BE2C (cell line): ENCODE results near the gene CDC37.
"Not testable (repeated sequence)": the region's sequence is repeated elsewhere in the genome, so short reads cannot be mapped to it uniquely, and the experiment has no call there.

ENCODE experiments used
- DNase-seq: peaks from one replicate; pipeline ENCODE4 v3.0.0-alpha.2; 2020
- H3K27me3 ChIP-seq: fragments of 250-450 bp; sonication (Bioruptor Pico); 2 replicates; pipeline ENCODE4 v1.5.1; 2020; ENCODE audit warnings: mild to moderate bottlenecking
- H3K36me3 ChIP-seq: fragments of 250-450 bp; sonication (Bioruptor Pico); 2 replicates; pipeline ENCODE4 v1.5.1; 2020; ENCODE audit warnings: mild to moderate bottlenecking
- H3K4me1 ChIP-seq: fragments of 250-450 bp; sonication (Bioruptor Pico); 2 replicates; pipeline ENCODE4 v1.5.1; 2020
- H3K4me3 ChIP-seq: 2 replicates; pipeline ENCODE4 v1.5.1; 2011; ENCODE audit warnings: low read depth, low read length
- H3K9me3 ChIP-seq: fragments of 250-450 bp; sonication (Bioruptor Pico); 2 replicates; pipeline ENCODE4 v1.5.1; 2020
- TF ChIP-seq, protein P1 (sequence below): IDR thresholded peaks from 2 replicates; pipeline ENCODE4 v1.5.1; 2012; ENCODE audit warnings: mild to moderate bottlenecking, low read depth, low read length

CDC37 gene

DNA sequence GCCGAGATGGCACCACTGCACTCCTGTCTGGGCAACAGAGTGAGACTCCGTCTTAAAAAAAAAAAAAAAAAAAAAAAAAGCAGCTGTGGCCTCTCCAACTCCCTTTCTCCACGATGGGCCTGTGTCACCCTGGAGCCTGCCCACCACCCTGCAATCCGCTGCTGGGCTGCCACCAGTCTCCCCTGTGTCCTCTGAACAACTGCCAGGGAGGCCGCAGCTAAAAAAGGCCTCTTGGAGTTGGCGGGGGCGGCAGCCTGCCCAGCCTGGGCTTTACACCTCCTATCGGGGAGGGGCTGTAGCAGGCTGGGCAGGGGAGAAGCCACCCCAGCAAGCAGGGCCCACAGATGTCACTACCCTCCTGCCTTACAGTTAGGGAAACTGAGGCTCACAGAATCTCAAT is 3.5 kb downstream of the CDC37 start:
- Histone ChIP-seq H3K4me1 (no peaks in the 10 kb centered on the region), H3K36me3 (peaks cover 24% of the 10 kb centered on the region), H3K27me3 (no peaks in the 10 kb centered on the region), H3K9me3 (no peaks in the 10 kb centered on the region), H3K4me3 (no peak overlapping the region)
- TF ChIP-seq, protein P1, sequence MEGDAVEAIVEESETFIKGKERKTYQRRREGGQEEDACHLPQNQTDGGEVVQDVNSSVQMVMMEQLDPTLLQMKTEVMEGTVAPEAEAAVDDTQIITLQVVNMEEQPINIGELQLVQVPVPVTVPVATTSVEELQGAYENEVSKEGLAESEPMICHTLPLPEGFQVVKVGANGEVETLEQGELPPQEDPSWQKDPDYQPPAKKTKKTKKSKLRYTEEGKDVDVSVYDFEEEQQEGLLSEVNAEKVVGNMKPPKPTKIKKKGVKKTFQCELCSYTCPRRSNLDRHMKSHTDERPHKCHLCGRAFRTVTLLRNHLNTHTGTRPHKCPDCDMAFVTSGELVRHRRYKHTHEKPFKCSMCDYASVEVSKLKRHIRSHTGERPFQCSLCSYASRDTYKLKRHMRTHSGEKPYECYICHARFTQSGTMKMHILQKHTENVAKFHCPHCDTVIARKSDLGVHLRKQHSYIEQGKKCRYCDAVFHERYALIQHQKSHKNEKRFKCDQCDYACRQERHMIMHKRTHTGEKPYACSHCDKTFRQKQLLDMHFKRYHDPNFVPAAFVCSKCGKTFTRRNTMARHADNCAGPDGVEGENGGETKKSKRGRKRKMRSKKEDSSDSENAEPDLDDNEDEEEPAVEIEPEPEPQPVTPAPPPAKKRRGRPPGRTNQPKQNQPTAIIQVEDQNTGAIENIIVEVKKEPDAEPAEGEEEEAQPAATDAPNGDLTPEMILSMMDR, result no peak
- DNase-seq, result no peak

DNA sequence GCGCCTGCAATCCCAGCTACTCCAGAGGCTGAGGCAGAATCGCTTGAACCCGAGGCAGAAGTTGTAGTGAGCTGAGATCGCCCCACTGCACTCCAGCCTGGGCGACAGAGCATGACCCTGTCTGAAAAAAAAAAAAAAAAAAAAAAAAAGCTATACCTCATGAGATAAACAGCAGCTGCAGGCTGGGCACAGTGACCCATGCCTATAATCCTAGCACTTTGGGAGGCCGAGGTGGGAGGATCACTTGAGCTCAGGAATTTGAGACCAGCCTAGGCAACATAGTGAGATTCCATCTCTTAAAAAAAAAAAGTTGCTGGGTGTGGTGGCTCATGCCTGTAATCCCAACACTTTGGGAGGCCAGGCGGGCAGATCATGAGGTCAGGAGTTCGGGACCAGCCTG is 4.0 kb downstream of the CDC37 start:
- H3K36me3 ChIP-seq, result peaks cover 29% of the 10 kb centered on the region
- H3K4me3 ChIP-seq, result not testable (repeated sequence)

DNA sequence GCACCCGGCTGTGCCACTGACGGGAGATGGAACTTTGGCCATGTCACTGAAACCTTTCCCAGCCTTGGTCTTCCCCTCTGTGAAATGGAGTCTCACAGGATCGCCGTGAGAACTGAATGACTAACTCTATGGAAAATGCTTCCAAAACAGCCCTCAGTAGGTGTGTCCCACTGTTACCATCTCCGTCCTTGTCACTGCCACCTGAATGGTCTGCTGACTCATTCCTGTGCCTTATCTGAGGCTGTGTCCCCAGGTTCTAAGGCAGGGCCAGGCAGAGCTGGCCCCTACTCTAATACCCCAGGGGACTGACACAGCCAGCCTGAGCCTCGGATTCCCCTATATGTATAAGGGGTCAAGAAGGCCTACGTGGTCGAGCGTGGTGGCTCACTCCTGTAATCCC is 4.5 kb downstream of the CDC37 start:
- H3K36me3 ChIP-seq, result peaks cover 35% of the 10 kb centered on the region
- H3K9me3 ChIP-seq, result no peaks in the 10 kb centered on the region
- no peaks in the 10 kb centered on the region for H3K27me3 ChIP-seq
- TF ChIP-seq, protein P1, result no peak
- no peak for DNase-seq
- no peak overlapping the region for H3K4me3 ChIP-seq
- no peaks in the 10 kb centered on the region for H3K4me1 ChIP-seq

More for the DNA sequence above, 4.0 kb downstream of the CDC37 start:
- not testable (repeated sequence) for H3K4me1 ChIP-seq, H3K9me3 ChIP-seq, DNase-seq, H3K27me3 ChIP-seq

DNA sequence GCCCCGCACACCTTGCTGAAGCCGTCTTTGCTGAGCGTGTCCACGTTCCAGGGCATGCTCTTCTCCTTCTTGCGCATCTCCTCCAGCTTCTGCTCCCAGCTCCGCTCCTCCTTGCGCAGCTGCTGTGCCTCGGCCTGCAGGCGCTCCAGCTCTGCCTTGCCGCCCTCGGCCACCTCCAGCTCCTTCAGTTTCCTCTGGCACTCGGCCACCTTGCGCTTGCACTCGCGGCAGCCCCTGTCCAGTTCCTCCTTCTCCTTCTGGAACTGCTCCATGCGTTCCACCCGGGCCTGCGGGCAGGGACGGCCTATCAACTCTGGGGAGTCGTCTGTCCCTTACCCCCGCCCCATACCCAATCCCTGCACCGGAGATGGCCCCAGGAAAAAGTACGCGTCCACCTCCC is 7.4 kb downstream of the CDC37 start:
- H3K36me3 ChIP-seq, result peaks cover 56% of the 10 kb centered on the region

DNA sequence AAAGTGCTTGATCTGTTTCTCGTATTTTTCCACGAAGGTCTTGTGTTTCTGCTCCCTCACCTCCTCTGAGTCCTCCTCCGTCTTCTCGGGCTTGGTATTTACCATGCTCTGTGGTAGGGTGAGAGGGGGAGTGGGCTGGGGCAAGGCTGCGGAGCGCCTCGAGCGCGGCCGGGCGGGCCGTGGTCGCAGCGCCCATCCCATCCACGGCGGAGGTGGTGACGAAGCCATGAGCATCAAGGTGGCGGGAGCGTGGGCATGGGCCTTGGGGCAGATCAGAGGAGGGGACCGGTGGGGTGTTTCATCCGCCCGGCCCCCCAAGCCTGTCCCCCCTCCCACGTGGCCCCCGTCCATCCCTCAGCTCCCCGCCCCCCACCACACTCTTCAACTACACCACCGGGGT is 7.9 kb downstream of the CDC37 start:
- TF ChIP-seq, protein P1, result no peak
- Histone ChIP-seq H3K36me3 (peaks cover 58% of the 10 kb centered on the region), H3K27me3 (no peaks in the 10 kb centered on the region), H3K4me1 (no peaks in the 10 kb centered on the region), H3K9me3 (no peaks in the 10 kb centered on the region), H3K4me3 (no peak overlapping the region)
- no peak for DNase-seq

More for the DNA sequence above, 7.4 kb downstream of the CDC37 start:
- H3K4me1 ChIP-seq, result no peaks in the 10 kb centered on the region
- no peaks in the 10 kb centered on the region for H3K9me3 ChIP-seq
- TF ChIP-seq, protein P1, result no peak
- H3K4me3 ChIP-seq, result no peak overlapping the region
- no peak for DNase-seq
- H3K27me3 ChIP-seq, result no peaks in the 10 kb centered on the region

DNA sequence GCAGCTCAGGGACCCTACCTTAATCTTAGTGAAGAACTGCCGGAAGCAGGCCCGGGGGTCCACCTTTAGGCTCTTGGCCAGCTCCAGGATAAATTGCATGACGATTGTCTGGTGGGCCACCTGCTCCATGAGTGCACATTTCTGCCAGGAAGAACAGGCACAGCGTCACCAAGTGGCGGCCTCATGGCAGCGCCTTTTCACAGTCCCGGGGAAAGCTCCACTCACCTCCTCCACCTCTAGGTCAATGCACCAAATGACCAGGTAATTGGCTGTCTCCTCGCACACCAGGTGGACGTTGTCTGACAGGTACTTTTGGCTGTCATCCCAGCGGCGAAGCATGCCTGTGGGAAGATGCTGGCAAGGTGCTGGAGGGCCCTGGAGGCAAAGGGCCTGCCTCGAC is 8.3 kb downstream of the CDC37 start:
- DNase-seq, result no peak
- Histone ChIP-seq H3K4me3 (no peak overlapping the region), H3K36me3 (peaks cover 58% of the 10 kb centered on the region), H3K9me3 (no peaks in the 10 kb centered on the region), H3K4me1 (no peaks in the 10 kb centered on the region), H3K27me3 (no peaks in the 10 kb centered on the region)
- TF ChIP-seq, protein P1, result no peak

DNA sequence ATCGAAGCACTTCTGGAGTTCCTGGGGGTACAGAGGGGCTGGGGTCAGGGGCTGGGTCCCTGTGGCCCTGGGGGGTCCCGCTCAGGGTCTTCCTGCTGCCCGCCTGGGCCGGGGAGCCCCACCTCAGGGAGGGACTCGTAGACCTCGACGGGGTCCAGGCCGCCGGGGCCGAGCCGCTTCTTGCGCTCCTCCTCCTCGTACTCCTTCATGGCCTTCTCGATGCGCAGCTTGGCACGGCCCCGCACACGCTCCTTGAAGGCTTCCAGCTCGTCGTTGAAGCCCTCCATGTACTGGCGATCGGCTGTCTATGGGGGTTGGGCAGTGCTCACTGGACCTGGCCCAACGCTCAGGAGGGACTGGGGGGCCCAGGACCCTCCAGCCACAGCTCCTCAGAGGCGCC is 10.2 kb downstream of the CDC37 start:
- TF ChIP-seq, protein P1, result no peak
- H3K4me1 ChIP-seq, result no peaks in the 10 kb centered on the region
- no peak for DNase-seq
- H3K27me3 ChIP-seq, result no peaks in the 10 kb centered on the region
- H3K9me3 ChIP-seq, result no peaks in the 10 kb centered on the region
- H3K36me3 ChIP-seq, result peaks cover 49% of the 10 kb centered on the region
- no peak overlapping the region for H3K4me3 ChIP-seq
